Neutrophil (primary cell): ENCODE measurements around the gene CCIN.
"Not testable (repeated sequence)": the region's sequence is repeated elsewhere in the genome, so short reads cannot be mapped to it uniquely, and the experiment has no call there.

Source experiments
- H3K27ac ChIP-seq: fragments of 200-600 bp; sonication (generic); 2 replicates; pipeline ENCODE4 v1.5.1; 2016; ENCODE audit warnings: mild to moderate bottlenecking, moderate library complexity
- H3K27me3 ChIP-seq: fragments of 200-600 bp; sonication (generic); 2 replicates; pipeline ENCODE4 v1.6.0; 2016; ENCODE audit warnings: mild to moderate bottlenecking
- H3K36me3 ChIP-seq: fragments of 200-600 bp; sonication (generic); 2 replicates; pipeline ENCODE4 v1.5.1; 2017
- H3K4me1 ChIP-seq, 2 experiments: fragments of 200-600 bp in 1 of 2; sonication (generic) in 1 of 2; 1 replicate in 1 of 2; 2 replicates in 1 of 2; pipeline versions ENCODE4 v1.5.1 to v1.6.1; 2013 to 2016; ENCODE audit warnings: low read depth in 1 of 2, low read length in 1 of 2, mild to moderate bottlenecking in 1 of 2, moderate library complexity in 1 of 2; ENCODE audit not compliant: control insufficient read depth in 1 of 2, insufficient read depth in 1 of 2
- H3K4me3 ChIP-seq, 2 experiments: fragments of 200-600 bp in 1 of 2; sonication (generic) in 1 of 2; 1 replicate in 1 of 2; 2 replicates in 1 of 2; pipeline ENCODE4 v1.5.1; 2013 to 2016; ENCODE audit warnings: low read depth in 1 of 2, low read length in 1 of 2, mild to moderate bottlenecking in 1 of 2, moderate library complexity in 1 of 2
- H3K9me3 ChIP-seq: fragments of 200-600 bp; sonication (generic); 2 replicates; pipeline ENCODE4 v1.5.1; 2016
- CTCF ChIP-seq: fragments of 200-600 bp; sonication (generic); IDR thresholded peaks from 2 replicates; pipeline ENCODE4 v1.5.1; 2016; ENCODE audit warnings: antibody characterized with exemption

Gene CCIN

DNA sequence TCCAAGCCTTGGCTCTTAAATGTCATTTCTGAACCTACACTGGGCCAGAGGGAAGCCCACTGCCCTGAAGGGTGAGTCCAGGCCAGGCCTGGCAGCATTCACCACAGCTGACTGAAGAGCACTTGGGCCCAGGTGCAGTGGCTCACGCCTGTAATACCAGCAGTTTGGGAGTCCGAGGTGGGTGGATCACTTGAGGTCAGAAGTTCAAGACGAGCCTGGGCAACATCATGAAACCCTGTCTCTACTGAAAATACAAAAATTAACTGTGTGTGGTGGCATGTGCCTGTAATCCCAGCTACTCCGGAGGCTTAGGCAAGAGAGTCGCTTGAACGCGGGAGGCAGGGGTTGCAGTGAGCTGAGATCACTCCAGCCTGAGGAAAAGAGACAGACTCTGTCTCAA lies 5.1 kb downstream of the CCIN start:
- H3K27ac ChIP-seq = no peak overlapping the region
- no peak for TF ChIP-seq CTCF
- no peaks in the 10 kb centered on the region for H3K9me3 ChIP-seq
- H3K4me1 ChIP-seq = peaks cover 4 to 6% of the 10 kb centered on the region in 2 experiments
- H3K27me3 ChIP-seq = no peaks in the 10 kb centered on the region
- no peaks in the 10 kb centered on the region for H3K36me3 ChIP-seq
- H3K4me3 ChIP-seq = no peak overlapping the region

DNA sequence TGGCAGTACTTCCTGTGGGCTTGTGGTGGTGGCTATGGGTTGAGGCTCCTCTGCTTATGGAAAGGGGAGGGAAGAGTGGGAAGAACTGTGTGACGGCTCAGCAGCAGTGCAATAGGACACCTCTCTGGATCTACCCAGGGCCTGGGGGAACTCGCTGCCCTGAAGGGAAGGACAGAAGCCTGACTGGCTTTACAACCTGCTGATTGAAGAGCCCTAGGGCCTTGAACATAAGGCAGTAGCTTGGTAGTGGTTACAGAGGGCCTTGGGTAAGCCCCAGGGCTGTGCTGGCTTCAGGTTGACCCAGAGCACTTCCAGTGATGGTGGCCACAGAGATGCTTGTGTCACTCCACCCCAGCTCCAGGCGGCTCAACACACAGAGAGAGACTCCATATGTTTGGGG lies 5.5 kb downstream of the CCIN start:
- no peak overlapping the region for H3K4me3 ChIP-seq
- peaks cover 0 to 1% of the 10 kb centered on the region in 2 experiments for H3K4me1 ChIP-seq
- no peaks in the 10 kb centered on the region for H3K27me3 ChIP-seq
- no peak overlapping the region for H3K27ac ChIP-seq
- no peaks in the 10 kb centered on the region for H3K9me3 ChIP-seq
- no peaks in the 10 kb centered on the region for H3K36me3 ChIP-seq
- TF ChIP-seq CTCF = no peak

GRCh38 chr9:36175209-36175608 lies 6.0 kb downstream of the CCIN start:
- not testable (repeated sequence) for H3K27me3 ChIP-seq, H3K4me3 ChIP-seq, H3K27ac ChIP-seq, H3K36me3 ChIP-seq, H3K9me3 ChIP-seq, H3K4me1 ChIP-seq

GRCh38 chr9:36176496-36176895 lies 7.3 kb downstream of the CCIN start:
- H3K36me3 ChIP-seq, H3K27ac ChIP-seq, H3K9me3 ChIP-seq, H3K4me3 ChIP-seq, H3K4me1 ChIP-seq, H3K27me3 ChIP-seq: not testable (repeated sequence)

DNA sequence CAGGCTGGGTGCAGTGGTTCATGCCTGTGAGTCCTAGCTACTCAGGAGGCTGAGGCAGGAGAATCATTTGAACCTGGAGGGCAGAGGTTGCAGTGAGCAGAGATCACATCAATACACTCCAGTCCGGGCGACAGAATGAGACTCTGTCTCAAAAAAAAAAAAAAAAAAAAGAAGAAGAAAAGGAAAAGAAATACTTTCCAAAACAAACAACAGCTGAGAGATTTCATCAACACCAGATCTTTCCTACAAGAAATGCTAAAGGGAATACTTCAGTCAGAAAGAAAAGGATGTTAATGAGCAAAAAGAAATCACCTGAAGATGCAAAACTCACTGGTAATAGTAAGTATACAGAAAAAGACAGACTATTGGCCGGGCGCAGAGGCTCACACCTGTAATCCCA lies 8.4 kb downstream of the CCIN start:
- Histone ChIP-seq H3K4me1 (no peaks in the 10 kb centered on the region), H3K36me3 (no peaks in the 10 kb centered on the region), H3K27ac (no peak overlapping the region), H3K9me3 (no peaks in the 10 kb centered on the region), H3K27me3 (no peaks in the 10 kb centered on the region), H3K4me3 (no peak overlapping the region)
- no peak for TF ChIP-seq CTCF

DNA sequence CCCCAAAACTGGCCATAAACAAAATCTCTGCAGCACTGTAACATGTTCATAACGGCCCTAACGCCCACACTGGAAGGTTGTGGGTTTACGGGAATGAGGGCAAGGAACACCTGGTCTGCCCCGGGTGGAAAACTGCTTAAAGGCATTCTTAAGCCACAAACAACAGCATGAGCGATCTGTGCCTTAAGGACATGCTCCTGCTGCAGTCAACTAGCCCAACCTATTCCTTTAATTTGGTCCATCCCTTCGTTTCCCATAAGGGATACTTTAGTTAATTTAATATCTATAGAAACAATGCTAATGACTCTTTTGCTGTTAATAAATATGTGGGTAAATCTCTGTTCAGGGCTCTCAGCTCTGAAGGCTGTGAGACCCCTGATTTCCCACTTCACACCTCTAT lies 11.1 kb downstream of the CCIN start:
- H3K27ac ChIP-seq, H3K36me3 ChIP-seq, H3K9me3 ChIP-seq, H3K4me1 ChIP-seq, H3K4me3 ChIP-seq, H3K27me3 ChIP-seq: not testable (repeated sequence)

DNA sequence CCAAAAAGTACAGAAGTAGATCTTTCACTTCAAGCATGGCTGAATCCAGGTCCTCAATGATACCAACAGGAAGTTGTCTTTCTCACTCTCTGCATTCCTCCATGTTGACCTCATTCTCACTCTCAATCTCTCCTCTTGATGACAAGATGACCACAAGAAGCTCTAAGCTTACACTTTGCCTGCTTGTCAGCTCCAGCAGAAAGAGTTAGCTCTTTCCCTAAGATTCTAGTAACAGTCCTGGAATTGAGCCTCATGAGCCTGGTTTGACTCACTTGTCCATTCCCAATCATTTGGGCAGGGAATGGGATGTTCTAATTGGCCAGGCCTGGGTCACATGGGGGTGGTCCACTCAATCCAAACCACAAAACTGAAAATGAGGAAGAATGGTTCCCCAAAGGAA lies 18.2 kb downstream of the CCIN start:
- no peaks in the 10 kb centered on the region for H3K36me3 ChIP-seq
- H3K4me3 ChIP-seq = no peak overlapping the region
- H3K4me1 ChIP-seq = peaks cover 18 to 22% of the 10 kb centered on the region in 2 experiments
- H3K27me3 ChIP-seq = no peaks in the 10 kb centered on the region
- no peak for TF ChIP-seq CTCF
- H3K9me3 ChIP-seq = no peaks in the 10 kb centered on the region
- H3K27ac ChIP-seq = no peak overlapping the region
